Measurements from ENCODE around the gene EFNB2.

Gene EFNB2

DNA sequence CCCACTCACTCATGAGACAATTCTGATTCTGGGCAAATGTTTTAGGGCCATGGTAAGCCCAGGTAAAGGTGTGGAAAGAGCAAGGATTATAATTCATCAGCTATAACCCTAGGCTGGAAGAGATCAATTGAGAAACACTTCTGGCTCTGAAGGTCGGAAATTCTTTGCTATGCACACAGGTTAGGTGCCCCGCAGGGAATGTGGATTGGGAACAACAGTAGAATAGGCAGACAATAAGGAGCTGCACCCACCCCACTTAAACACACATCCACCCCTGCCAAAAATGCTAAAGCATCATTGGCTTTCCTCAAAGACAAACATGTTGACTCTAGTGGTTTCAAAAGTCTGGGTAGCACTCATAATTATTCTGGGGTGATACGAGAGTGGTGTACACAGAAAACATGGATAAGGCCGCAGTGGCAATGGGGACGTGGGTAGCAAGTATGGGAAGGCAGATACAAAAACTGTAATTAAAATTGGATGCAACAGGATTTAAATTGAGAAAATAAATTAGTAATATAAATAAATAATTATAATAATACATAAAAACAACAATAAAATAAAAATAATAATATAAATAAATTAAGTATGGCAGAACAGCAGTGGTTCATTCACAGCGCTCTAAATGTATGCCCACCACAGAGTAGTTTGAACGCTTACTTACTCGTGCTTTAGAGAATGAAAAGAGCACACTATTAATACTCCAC is 8.6 kb downstream of the EFNB2 start:
- no peak for DNase-seq (ENCODE audit: low read depth in 2 of 2)

DNA sequence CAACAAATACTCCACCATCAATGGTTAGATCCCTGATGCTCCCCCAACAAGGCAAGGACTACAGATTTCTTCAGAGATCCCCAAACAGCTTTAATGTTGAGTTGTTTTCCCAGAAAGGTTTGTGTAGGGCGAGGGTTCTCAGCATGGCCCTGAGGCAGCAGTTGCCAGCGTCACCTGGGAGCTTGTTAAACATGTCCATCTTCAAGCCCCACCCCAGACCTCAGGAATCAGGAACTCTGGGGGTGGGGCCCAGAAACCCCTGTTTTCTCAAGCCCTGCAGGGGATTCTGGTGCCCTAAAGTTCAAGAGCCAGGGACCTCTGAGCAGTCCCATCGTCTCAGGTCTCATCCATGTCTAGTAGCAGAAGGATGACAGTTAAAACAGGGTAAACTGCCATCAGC is 9.6 kb downstream of the EFNB2 start:
- no peak for DNase-seq (ENCODE audit: low read depth in 2 of 2)

DNA sequence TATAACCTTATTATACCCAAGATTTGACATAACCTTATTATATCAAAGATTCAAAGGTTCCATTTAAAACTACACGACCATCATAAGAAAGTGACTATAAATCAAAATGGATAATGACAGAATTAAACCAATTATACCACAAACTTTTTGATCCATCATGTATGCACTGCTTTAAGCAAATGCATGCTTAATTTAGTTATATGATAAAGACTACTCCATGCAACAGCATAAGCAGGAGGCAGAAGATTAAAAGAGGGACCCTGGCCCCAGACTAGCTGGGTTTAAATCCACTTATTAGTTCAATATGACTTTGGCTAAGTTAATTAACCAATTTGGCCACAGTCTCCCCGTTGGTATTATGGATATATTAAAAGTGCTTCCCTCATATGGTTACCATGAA is 11.4 kb downstream of the EFNB2 start:
- DNase-seq (ENCODE audit: low read depth in 2 of 2), result no peak

DNA sequence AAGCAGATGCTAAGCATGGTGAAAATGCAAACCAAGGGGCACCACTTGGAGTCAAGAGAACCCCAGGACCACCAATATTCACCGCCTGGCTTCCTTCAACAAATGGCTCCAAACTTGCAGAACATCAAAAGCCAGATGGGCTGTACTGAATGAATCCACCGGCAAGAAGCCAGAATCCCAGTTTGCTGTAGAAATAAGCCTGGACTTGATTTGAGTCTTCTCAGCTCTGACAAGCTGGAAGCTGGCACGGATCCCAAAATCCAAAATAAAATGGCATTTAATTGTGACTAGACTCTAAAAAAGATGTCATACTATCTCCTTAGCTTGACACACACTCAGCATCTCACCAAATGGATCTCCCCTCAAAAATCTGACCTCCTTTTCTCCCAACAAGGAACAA is 11.9 kb downstream of the EFNB2 start:
- DNase-seq (ENCODE audit: low read depth in 2 of 2), result no peak

DNA sequence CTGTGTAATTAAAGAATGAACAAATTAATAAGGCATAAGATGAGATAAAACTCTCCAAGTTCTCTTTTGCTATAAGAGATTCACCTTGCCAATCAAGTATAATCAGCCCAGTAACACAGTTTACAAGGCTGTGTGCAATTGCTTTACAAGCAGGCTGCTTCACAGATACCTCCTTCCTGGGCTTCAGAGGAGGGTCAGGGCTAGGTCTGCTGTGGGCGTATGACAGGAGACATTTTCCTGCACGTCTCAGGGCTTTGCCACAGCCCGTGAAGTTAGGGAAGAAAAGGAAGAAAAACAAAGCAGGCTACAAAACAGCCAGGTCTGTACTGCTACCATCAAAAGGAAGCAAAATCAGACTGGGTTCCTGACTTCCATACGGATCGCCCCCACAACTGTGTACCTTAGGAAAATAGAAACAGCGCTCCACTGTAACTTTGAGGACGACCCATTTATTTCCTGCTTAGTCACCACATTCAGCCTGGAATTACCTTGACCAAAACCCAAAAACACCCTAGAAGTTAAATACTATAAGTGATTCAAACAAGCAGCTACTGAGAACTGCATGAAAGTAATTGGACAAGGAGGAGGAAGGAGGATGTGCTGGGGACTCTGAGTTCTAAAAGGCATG is 12.4 kb downstream of the EFNB2 start:
- no peak for DNase-seq (ENCODE audit: low read depth in 2 of 2)

DNA sequence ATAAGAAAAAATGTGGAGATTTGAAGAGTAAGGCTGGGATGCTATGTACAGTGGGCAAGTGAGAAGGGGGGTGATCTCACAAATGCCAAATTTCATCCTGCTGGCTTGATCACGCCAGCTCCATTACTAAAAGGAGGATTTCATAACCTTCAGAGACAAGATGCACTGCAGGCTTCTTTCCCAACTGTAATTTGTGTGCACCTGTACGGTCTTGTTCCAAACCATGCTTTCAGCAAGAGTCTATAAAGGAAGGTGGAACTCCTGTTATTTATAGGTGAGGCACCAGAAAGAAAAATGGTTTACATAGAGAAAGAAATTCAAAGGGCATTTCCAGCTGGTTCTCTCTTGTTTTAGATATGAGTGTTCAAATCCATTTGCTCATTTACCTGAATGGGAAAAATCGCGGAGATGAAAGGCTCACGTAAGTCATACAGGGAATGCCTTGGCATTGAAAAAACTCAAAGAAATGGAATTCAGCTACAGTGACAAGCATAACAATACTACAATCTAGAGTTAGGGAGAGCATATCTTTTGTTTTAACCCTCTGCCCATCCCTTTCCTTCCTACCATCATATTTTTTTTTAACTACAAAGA is 13.3 kb downstream of the EFNB2 start:
- no peak for DNase-seq (ENCODE audit: low read depth in 2 of 2)

DNA sequence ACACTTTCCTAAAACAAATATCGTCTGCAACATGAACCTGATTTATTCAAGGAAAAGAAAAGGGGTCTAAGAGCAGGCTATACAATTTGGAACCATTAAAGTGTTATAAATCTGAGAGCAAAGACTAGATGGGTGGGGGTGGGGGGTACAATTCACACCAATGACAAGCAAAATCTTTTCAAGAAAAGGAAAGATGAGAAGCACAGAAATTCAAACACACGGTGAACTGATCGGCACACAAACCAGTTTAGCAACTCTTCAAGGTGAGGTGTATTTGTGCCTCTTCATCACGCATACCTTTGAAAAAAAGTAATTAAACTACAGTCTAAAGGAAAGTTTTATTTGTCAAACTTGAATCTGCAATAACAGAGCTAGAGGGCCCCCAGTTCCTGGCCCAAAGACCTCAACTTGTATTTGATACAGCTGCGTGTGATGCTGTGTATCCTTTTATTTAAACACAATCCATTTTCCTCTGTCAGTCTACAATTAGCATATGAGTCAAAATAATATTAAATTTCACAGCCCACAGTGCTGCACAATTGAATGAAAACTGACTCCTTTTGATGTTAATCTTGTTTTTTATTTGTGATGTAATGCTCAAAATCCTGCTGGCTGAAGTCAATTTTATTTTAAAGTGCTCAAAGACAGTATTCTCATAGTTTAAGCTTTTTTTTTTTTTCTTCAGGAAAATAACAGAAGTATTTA is 14.2 kb downstream of the EFNB2 start:
- no peak for DNase-seq (ENCODE audit: low read depth in 2 of 2)

DNA sequence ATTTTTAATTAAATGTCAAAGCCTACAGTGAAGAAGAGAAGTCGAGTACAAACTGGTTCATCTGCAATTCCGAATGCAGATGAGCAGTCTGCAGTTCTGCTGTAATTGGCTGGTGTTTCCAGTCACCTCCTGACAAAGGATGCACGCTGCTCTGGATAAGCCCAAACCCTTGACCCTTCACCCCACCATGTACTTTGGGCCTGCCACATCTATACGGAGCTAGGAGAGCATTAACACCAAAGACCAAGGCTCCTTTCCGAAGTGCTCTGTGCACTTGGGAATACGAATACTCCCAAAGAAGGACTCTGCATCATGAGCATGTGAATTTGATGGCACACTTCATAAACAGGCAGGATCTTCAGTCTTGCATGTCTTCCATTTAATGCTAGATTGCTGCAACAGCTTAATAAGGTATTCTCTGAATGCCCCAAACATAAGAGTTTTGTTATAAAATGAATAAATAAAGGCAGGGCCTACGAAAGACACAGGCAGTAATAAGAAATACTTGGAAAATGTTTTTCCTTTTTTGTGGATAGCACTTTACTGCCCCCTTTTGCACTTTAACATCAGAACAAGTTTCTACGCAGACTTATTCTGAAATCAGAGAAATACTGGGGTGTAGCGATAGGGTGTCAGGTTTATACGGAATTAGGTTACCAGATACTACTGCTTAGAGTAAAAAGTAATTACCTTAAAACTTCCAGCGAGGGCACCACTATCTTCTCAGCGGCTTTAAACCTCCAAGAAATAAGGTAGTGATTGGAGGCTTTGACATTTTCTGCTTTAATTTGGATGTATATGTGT is 15.0 kb downstream of the EFNB2 start:
- DNase-seq (ENCODE audit: low read depth in 2 of 2), result no peak

DNA sequence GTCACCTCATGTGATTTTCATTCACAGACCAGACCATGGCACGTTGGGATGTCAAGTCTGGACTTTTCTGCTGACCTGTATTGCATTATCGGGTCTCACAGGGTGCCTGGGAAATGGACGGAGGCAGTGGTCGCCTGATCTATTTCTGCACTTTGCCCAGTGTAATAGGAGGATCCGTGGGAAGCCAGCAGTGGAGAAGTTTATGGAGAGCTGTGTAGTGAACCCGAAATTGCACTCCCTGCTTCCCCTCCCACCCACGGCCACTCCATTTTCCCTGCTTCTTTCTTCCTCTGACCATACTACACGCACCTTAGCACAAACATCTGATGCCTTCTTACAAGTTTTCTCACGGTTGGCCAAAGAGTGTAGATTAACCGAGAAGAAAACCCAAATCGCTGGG is 16.9 kb downstream of the EFNB2 start:
- DNase-seq (ENCODE audit: low read depth in 2 of 2), result no peak

DNA sequence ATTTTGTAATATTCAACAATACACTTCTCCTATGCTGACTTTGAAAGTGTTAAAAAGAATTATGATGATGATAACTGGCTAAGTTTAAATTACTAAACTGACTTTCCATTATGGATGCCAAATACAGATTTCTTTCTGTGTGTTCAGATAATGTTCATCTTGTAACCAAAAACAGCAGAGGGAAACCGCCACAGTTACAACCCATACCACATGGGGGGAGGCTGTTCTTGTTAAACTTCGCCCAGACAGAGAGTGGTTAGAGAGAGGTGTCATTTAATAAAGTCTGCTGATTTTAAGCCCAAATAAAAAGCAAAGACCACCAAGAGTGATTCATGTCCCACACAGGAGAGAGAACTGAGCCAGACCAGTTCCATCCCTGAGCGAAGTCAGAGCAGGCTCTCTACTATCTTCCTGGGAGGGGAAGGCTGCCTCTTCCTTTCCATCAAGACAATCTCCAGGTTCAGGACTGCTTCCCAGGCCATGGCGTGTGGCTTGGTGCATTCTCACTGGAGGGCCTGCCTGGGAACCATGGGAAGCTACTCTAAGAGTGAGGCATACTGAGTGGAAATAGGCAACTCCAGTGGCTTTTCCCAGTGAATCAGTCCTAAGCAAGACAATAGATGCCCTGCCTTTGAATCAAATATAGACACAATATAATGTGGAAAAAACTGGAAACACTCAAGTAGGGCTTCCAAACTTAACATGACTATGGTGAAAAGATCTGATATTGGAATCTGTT is 18.2 kb downstream of the EFNB2 start:
- no peak for DNase-seq (ENCODE audit: low read depth in 2 of 2)

DNA sequence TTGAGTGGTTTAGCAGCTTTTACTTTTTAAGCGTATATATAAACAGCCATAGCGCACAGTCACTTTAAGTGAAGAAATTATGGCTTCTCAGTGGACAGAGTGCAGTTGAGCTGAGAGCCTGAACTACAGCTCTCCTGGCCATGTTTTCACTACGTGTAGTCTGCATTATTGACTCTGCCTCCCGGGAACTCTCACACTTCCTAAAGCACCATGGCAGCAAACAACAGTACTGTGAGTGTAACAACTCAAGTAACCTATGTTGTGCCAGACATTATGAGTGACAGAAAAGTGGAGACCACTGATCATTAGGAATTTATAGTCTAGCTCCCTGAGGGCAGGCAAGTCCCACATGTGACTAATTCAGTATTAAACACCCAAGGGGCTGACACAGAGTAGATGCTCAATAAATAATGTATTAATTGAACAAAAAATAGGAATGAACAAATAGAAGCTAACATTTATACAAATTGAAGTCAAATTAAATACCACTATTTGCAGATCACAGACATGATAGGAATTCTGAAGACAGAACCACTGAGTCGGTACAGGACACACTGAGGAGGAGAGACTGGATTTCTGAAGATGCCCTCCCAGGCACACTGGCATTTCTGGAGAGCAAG is 19.7 kb downstream of the EFNB2 start:
- no peak for DNase-seq (ENCODE audit: low read depth in 2 of 2)

DNA sequence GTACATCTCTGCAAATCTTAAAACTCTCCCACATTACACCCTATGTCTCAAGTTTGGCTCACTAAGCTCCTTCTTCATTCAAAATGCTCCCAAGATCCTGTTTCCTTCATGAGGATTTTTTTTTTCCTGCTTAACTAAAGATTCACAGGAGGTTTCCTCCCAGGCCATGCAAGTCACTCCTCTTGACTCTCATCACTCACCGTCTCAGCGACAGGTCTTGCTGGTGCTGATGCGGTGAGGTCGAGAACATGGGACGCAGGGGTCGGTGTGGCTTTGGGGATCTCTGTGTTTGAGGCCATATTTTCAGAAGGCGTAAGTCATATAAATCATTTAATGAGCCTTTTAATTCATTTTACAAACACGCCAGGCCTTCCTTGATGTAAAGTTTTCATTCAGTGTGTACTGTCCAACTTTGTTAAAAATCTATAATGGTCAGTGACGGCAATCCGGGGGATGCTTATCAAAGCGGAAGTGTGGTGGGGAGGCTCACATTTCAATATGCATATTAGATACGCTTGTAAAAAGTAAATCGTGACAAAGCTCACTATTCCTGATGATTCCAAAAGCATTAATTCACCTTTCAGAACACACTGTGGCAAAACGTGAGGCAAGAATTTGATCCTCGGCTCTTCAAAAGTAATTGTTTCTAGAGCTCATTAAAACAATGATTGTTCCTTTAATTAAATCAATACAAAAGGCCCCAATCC is 20.4 kb downstream of the EFNB2 start:
- DNase-seq (ENCODE audit: low read depth in 2 of 2), result no peak

DNA sequence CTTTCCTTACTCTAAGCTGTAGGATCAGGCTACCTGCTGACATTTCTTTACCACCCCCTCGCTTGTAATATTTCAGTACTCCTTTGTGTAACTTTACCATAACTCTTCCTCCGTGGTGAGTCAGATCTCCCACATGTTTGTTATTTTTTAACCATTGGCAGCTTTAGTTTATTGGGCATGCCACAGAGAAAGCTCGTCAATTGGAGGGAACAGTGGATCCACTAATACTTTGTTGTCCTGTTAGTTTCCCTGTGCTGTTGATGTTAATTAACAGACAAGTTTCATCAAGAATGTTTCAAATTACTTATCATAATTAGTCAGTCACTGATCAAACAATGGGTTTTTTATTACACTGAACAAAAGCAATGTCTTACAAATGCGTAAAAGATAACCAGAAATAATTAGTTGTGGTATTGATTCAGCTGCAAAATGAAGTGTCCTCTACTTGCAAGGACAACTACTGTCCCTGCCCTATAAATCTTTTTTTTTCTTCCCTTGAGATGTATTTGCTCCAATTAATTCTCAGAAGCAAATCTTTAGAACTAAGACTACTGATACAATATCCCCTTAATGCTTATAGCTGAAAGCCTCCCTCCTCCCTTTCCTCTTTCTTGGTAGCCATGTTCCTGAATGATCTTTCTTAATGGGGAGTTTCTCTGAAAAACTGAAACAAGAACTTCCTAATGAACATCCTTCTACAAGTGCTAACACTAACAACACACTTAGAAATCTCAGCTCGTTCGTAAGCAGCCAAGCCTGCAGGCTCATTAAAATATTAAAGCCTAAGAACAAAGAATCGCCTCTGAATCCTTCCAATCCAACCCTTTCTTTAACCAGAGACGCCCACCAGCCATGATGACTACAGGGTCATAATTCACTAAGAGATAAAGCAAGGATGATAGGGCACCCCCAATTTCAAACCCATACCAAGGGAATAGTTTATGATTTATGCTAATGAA is 22.2 kb downstream of the EFNB2 start:
- no peak for DNase-seq (ENCODE audit: low read depth in 2 of 2)

DNA sequence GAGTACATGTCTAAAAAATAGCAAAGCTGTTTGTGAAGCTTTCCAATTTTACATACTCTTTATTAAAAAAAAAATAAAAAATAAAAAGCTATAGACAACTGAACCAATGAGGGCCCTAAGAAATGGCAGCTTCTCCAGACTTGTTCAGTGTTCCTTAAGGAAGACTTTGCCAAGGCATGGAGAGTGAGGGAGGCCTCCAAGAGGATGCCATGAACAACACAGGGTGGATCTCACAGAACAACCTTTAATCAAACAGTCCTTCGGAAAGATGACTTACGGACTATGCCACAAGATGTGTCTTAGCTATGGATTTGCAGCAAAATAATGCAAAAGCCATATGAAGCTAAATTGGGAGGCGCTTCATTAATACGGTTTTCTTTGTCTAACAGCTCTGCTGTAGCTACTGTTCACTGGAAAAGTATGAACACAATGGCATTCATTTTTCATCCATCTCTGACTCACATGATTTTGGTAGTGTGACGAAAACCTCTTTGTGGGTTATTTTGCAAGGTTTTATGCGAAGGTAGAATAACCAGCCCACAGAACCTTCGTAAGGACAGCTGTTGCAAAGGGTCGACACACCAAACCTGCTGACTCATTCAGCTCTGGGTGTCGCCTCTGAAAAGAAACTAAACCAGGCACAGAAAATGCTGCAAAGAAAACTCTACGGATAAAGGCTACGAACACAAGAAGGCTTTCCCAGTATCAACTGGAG is 27.7 kb downstream of the EFNB2 start:
- DNase-seq (ENCODE audit: low read depth in 2 of 2), result no peak

DNA sequence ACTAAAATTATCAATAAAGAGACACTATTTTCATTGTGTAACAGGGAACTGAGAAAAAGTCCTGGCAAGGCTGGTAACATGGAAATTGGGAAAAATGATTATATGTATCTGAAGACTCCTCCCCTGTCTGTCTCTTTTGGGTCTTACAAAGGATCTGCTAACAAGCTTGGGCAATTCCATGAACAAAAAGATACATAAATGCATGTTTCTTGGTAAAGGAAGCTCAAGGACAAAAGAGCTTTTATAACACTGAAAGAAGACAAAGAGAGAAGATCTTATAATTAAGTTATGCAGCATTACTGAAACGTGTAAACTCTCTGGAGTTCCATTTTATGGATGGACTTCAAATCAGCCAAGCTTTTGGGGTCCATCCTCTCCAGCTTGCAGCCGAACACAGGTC is 29.2 kb downstream of the EFNB2 start:
- DNase-seq (ENCODE audit: low read depth in 2 of 2), result no peak

DNA sequence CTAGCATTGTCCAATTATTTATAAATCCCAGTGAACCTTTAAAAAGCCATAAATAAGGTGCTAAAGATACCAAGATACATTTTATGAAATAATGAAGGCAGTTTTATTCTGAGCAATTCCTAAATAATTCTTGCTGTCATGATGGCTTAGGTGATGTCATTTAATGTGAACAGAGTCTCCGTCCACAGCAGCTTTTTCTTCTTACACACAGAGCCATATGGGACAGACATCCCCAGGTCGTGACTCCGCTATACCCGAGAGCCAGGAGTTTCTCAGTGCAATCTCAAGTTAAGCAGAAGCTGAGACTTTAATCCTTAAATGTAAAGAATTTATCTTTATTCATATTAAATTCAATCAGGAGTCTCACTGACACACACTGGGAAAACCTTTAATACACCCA is 29.7 kb downstream of the EFNB2 start:
- no peak for DNase-seq (ENCODE audit: low read depth in 2 of 2)

DNA sequence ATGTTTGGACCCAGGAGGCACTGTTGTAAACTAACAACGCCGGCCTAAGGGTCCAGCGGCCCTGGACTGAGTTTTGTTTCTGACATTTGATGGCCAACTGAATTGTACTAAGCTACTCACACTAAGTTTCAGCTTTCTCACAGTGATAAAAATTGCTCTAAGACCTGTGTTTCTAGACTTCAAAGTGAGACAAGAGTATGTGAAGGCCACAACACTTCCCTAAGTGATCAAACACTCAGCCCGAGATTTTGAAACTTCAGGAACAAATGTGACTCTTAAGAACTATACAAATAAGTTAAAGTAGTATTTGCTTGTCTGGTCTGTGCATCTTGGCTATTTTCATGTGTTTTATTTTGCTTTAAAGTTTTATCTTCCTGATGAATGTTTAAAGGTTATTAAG is 30.2 kb downstream of the EFNB2 start:
- DNase-seq (ENCODE audit: low read depth in 2 of 2), result no peak

DNA sequence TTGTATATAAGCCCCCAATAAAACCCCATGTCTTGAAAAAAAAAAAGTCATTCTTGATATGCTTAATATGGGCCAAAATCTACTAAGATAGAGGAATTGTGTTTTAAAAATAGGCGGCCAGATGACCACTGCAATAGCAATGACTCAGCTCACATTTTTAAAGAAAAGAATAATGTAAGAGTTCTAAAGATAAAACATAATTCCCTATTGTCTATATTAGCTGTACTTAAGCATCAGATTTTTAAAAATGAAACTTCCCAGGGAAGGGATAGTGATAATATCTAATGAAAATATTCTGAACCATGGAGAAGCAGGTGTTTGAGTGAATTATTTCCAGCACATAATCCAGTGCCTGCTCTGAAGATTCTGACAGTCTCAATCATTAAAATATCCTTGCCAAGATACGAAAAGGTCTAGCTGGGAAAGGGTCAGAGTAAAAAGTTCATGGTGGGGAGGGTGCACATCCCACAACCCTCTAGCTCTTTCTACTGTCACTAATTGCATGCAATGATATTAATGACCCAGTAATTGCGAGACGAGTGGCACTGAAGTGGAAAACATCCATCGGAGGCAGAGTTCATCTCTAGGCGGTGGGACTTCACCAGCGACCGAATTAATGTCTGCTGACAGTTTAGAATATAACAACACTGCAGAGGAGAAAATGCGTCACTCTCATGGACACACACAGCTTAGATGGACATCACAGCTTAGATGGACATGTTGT is 31.6 kb downstream of the EFNB2 start:
- no peak for DNase-seq (ENCODE audit: low read depth in 2 of 2)

All from stimulated activated CD4-positive, alpha-beta T cell treated with anti-CD3 and anti-CD28 coated beads, Interleukin-1b, Interleukin-23, amount 100 ng/mL, for 1 hour (primary cell).